Progenitor cell of endocrine pancreas (in vitro differentiated cells): ENCODE measurements around the gene RFT1. TPM values are rescaled to one million over a fixed set of nuclear protein-coding genes. Genes with fewer than 3 reads are reported as not detected.
A peak's percentile ranks its signal among the peaks of the same experiment; 100 is the strongest.

Experiments
- DNase-seq: peaks from one replicate; pipeline ENCODE4 v3.0.0; 2021; ENCODE audit warnings: low spot score; ENCODE audit not compliant: unreplicated experiment
- H3K27ac Mint-ChIP-seq: 2 replicates; pipeline ENCODE4 v1.8.0; 2021; ENCODE audit warnings: mild to moderate bottlenecking, moderate library complexity, mixed read lengths
- H3K27me3 Mint-ChIP-seq: 2 replicates; pipeline ENCODE4 v1.8.0; 2021; ENCODE audit warnings: mixed read lengths
- H3K36me3 Mint-ChIP-seq: 2 replicates; pipeline ENCODE4 v1.8.0; 2022; ENCODE audit warnings: mixed read lengths; ENCODE audit not compliant: insufficient read depth
- H3K4me1 Mint-ChIP-seq: 2 replicates; pipeline ENCODE4 v1.8.0; 2021; ENCODE audit warnings: low read depth, mixed read lengths
- H3K4me3 Mint-ChIP-seq: 2 replicates; pipeline ENCODE4 v1.8.0; 2021; ENCODE audit warnings: low read depth, mild to moderate bottlenecking, moderate library complexity, mixed read lengths
- H3K9me3 Mint-ChIP-seq: 2 replicates; pipeline ENCODE4 v1.8.0; 2021; ENCODE audit warnings: low read depth, mixed read lengths
- CTCF ChIP-seq: fragments of 200-600 bp; sonication (generic); IDR thresholded peaks from one replicate; pipeline ENCODE4 v1.5.0; 2021; ENCODE audit warnings: antibody characterized with exemption, mild to moderate bottlenecking; ENCODE audit not compliant: unreplicated experiment
- total RNA-seq: library from RNA; stranded (reverse); gene quantifications from 2 replicates; pipeline ENCODE4 v1.2.1, GENCODE V29; 2021

The RFT1 gene
- total RNA-seq, 1 donor from 2014 or later: 22.5 TPM

- no peaks in the 10 kb centered on the region for H3K36me3 Mint-ChIP-seq
- H3K27me3 Mint-ChIP-seq: no peaks in the 10 kb centered on the region
- peaks cover 48% of the 10 kb centered on the region for H3K4me1 Mint-ChIP-seq
- TF ChIP-seq CTCF: no peak
- H3K27ac Mint-ChIP-seq: peak overlapping the region; percentile 95
- H3K9me3 Mint-ChIP-seq: no peaks in the 10 kb centered on the region
- peak overlapping the region; percentile 78 for H3K4me3 Mint-ChIP-seq
- DNase-seq: peak; percentile 46
Observed at GRCh38 chr3:53159156-53160060, 29.2 kb upstream of the RFT1 start.

- H3K9me3 Mint-ChIP-seq: no peaks in the 10 kb centered on the region
- DNase-seq: no peak
- H3K4me3 Mint-ChIP-seq: no peak overlapping the region
- H3K36me3 Mint-ChIP-seq: no peaks in the 10 kb centered on the region
- H3K27ac Mint-ChIP-seq: peak overlapping the region; percentile 95
- H3K27me3 Mint-ChIP-seq: no peaks in the 10 kb centered on the region
- H3K4me1 Mint-ChIP-seq: peaks cover 47% of the 10 kb centered on the region
- TF ChIP-seq CTCF: no peak
Observed at GRCh38 chr3:53158765-53159155, 28.5 kb upstream of the RFT1 start.

- no peaks in the 10 kb centered on the region for H3K36me3 Mint-ChIP-seq
- H3K9me3 Mint-ChIP-seq: no peaks in the 10 kb centered on the region
- H3K4me3 Mint-ChIP-seq: no peak overlapping the region
- H3K4me1 Mint-ChIP-seq: peaks cover 43% of the 10 kb centered on the region
- peak overlapping the region; percentile 29 for H3K27ac Mint-ChIP-seq
- DNase-seq: no peak
- TF ChIP-seq CTCF: no peak
- peaks cover 5% of the 10 kb centered on the region for H3K27me3 Mint-ChIP-seq
Observed at GRCh38 chr3:53157974-53158580, 27.8 kb upstream of the RFT1 start.

GRCh38 chr3:53156368-53156834, 26.2 kb upstream of the RFT1 start:
- DNase-seq: no peak
- no peak for TF ChIP-seq CTCF
- H3K27me3 Mint-ChIP-seq: peaks cover 7% of the 10 kb centered on the region
- no peak overlapping the region for H3K27ac Mint-ChIP-seq
- no peaks in the 10 kb centered on the region for H3K9me3 Mint-ChIP-seq
- no peaks in the 10 kb centered on the region for H3K36me3 Mint-ChIP-seq
- H3K4me1 Mint-ChIP-seq: peaks cover 36% of the 10 kb centered on the region
- no peak overlapping the region for H3K4me3 Mint-ChIP-seq

- Mint-ChIP-seq H3K9me3 (no peaks in the 10 kb centered on the region), H3K4me3 (no peak overlapping the region), H3K27ac (no peak overlapping the region), H3K27me3 (peaks cover 7% of the 10 kb centered on the region), H3K36me3 (no peaks in the 10 kb centered on the region), H3K4me1 (peaks cover 38% of the 10 kb centered on the region)
- TF ChIP-seq CTCF: no peak
- DNase-seq: no peak
Observed at GRCh38 chr3:53155760-53156159, 25.5 kb upstream of the RFT1 start.
